ENCODE results near the gene ESM1. TPM values are rescaled to one million over a fixed set of nuclear protein-coding genes. Genes with fewer than 3 reads are reported as not detected.
"Not testable (repeated sequence)": the region's sequence is repeated elsewhere in the genome, so short reads cannot be mapped to it uniquely, and the experiment has no call there.

ESM1 gene
- total and polyA plus RNA-seq, 7 donors: 0.01 to 0.13 (median 0.09) TPM; not detected in 3

DNA sequence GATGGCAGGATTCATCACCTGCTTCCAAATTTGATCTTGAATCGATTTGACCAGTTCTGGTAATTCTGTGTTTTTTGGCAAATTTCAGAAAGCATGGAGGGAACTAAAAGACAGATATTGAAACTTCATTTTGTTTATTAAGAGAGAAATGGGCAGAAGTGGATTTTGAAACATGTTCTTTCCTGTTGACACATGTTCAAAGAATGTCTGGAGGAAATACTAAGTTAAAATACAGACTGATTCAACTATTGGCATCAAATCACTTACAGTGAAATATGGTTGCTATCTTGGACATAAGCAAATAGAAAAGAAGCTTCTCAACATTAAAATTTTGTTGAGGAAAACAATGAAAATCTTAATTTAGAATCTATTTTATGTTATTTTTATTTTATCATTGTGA lies 19.3 kb upstream of the ESM1 start:
- Histone ChIP-seq H3K4me3 (no peak overlapping the region), H3K9me3 (no peaks in the 10 kb centered on the region), H3K36me3 (ENCODE audit: insufficient read depth in 1 of 2, low read depth in 1 of 2) (no peaks in the 10 kb centered on the region), H3K27me3 (ENCODE audit: insufficient read depth in 3 of 3, low read length in 2 of 3) (no peaks in the 10 kb centered on the region), H3K4me1 (no peaks in the 10 kb centered on the region), H3K27ac (no peak overlapping the region)
- TF ChIP-seq, protein P1, sequence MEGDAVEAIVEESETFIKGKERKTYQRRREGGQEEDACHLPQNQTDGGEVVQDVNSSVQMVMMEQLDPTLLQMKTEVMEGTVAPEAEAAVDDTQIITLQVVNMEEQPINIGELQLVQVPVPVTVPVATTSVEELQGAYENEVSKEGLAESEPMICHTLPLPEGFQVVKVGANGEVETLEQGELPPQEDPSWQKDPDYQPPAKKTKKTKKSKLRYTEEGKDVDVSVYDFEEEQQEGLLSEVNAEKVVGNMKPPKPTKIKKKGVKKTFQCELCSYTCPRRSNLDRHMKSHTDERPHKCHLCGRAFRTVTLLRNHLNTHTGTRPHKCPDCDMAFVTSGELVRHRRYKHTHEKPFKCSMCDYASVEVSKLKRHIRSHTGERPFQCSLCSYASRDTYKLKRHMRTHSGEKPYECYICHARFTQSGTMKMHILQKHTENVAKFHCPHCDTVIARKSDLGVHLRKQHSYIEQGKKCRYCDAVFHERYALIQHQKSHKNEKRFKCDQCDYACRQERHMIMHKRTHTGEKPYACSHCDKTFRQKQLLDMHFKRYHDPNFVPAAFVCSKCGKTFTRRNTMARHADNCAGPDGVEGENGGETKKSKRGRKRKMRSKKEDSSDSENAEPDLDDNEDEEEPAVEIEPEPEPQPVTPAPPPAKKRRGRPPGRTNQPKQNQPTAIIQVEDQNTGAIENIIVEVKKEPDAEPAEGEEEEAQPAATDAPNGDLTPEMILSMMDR (IDR thresholded peaks at IDR 0.05): no peak
- no peak for ATAC-seq
- intact Hi-C loops (cut with DNase I): no loop called here
- no peak for DNase-seq
- WGBS, 3 donors: 32 to 49% (median 38%) methylated on average over 1 of the region's 1 CpG

- H3K27ac ChIP-seq: no peak overlapping the region
- no peaks in the 10 kb centered on the region for H3K4me1 ChIP-seq
- DNase-seq: no peak
- H3K9me3 ChIP-seq: no peaks in the 10 kb centered on the region
- TF ChIP-seq, protein P1 (IDR thresholded peaks at IDR 0.05): no peak
- intact Hi-C loops (cut with DNase I): no loop called here
- no peak for ATAC-seq
- H3K27me3 ChIP-seq (ENCODE audit: insufficient read depth in 3 of 3, low read length in 2 of 3): no peaks in the 10 kb centered on the region
- no peak overlapping the region for H3K4me3 ChIP-seq
- H3K36me3 ChIP-seq (ENCODE audit: insufficient read depth in 1 of 2, low read depth in 1 of 2): no peaks in the 10 kb centered on the region
- 57 to 71% (median 66%) methylated on average over 4 of the region's 4 CpGs for WGBS, 3 donors
Measured at GRCh38 chr5:55003432-55004065, 18.2 kb upstream of the ESM1 start.

GRCh38 chr5:55002166-55002565 lies 16.8 kb upstream of the ESM1 start:
- H3K9me3 ChIP-seq; H3K36me3 ChIP-seq (ENCODE audit: insufficient read depth in 1 of 2, low read depth in 1 of 2); ATAC-seq; DNase-seq; H3K27ac ChIP-seq; H3K4me1 ChIP-seq; H3K27me3 ChIP-seq (ENCODE audit: insufficient read depth in 3 of 3, low read length in 2 of 3); H3K4me3 ChIP-seq; intact Hi-C loops (cut with DNase I): not testable (repeated sequence)
- WGBS, 3 donors: 85 to 88% (median 88%) methylated on average over 2 of the region's 2 CpGs

DNA sequence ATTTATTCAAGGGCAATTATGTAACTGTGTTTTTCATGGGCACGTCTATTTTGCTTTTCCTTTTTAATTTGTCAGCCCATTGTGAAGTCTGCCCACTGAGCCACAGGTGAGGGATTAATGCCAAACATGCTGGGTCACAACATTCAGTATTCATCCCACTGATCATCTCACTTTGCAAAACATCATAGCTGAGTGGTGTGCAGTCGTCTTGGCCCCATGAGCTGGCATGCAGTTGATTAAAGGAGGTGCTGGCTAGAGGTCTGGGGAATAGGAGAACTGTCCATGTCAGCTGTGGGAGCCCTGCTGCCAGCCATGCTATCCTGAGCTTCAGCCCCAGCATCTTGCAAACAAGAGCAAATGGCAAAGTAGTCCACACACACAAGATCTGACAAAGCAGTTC lies 11.7 kb upstream of the ESM1 start:
- no peak for DNase-seq
- H3K9me3 ChIP-seq: no peaks in the 10 kb centered on the region
- ATAC-seq: no peak
- H3K4me3 ChIP-seq: no peak overlapping the region
- intact Hi-C loops (cut with DNase I): no loop called here
- no peaks in the 10 kb centered on the region for H3K36me3 ChIP-seq (ENCODE audit: insufficient read depth in 1 of 2, low read depth in 1 of 2)
- no peak overlapping the region for H3K27ac ChIP-seq
- WGBS, 3 donors: 18 to 38% (median 24%) methylated on average over 2 of the region's 2 CpGs
- TF ChIP-seq, protein P1 (IDR thresholded peaks at IDR 0.05): no peak
- H3K4me1 ChIP-seq: no peaks in the 10 kb centered on the region
- no peaks in the 10 kb centered on the region for H3K27me3 ChIP-seq (ENCODE audit: insufficient read depth in 3 of 3, low read length in 2 of 3)

DNA sequence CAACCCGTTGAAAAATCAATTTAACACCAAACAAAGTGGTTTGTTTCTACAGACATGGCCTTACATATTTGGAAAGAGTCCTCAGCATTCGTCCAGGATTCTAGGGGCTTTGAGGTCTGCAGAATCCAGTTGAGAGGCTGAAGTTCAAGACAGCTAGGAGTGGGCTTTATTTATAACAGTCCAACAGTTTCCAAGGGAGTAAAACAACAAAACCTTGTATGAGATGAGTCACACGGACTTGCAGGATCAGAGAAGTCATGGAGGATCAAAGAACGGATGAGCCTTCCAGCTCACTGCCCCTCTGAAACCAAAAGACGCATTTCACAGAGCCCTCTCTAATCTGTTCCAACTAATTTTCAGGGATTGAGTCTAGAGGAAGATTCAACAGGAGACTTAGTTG lies 11.1 kb upstream of the ESM1 start:
- DNase-seq (no peak), ATAC-seq (no peak)
- Histone ChIP-seq H3K27me3 (ENCODE audit: insufficient read depth in 3 of 3, low read length in 2 of 3) (no peaks in the 10 kb centered on the region), H3K36me3 (ENCODE audit: insufficient read depth in 1 of 2, low read depth in 1 of 2) (no peaks in the 10 kb centered on the region), H3K4me3 (no peak overlapping the region), H3K9me3 (no peaks in the 10 kb centered on the region), H3K4me1 (no peaks in the 10 kb centered on the region), H3K27ac (no peak overlapping the region)
- 23 to 31% (median 24%) methylated on average over 5 of the region's 5 CpGs for whole genome bisulfite sequencing, 3 donors
- intact Hi-C loops (cut with DNase I): no loop called here
- TF ChIP-seq, protein P1 (IDR thresholded peaks at IDR 0.05): no peak
